GM13977 (cell line): ENCODE results near the gene NFIC.

Experiments used
- DNase-seq: peaks from one replicate; pipeline ENCODE4 v3.0.0; 2012; ENCODE audit warnings: low spot score
- in situ Hi-C: fragments of 300-500 bp; cut with MboI; formaldehyde crosslinking; loops from one replicate; pipeline ENCODE4 v1.12.0; 2022; ENCODE audit warnings: low sequenced_read_pairs, low pct_unique_long_range_greater_than_20kb, mixed read lengths, inconsistent platforms; ENCODE audit not compliant: unreplicated experiment
- TF ChIP-seq, protein P1 (sequence below): IDR thresholded peaks from 2 replicates; pipeline ENCODE4 v1.5.1; 2012; ENCODE audit warnings: mild to moderate bottlenecking, control low read depth; ENCODE audit not compliant: insufficient read depth; ENCODE audit errors: extremely low read depth, missing control alignments

The NFIC gene

DNA sequence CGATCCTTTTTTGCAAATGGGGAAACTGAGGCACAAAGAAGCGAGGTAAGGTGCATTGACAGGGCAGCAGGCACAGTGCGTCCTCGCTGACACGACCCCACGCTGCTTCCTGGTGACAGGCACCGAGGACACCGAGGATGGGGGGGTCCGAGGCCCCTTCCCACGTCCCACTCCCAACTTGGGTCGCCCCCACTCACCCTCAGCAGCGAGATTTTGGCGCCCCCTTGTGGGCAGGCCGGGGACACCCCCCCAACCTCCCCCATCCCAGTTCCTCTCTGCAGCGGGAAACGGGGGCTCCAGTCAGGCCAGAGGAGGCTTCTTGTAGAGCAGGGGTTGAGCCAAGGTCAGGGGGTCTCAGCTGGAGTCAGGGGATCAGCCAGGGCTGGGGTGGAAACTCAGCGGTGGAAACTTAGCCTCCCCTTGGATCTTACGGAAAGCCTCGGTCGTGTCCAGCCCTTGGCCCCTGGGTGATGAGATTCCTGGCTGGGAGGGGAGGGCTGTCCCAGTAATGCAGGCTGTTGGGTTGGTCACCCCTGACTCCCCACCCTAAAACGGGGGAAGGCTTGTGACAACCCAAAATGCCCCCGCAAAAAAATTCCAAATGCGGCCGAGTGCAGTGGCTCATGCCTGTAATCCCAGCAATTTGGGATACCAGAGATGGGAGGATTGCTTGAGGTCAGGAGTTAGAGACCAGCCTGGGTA, 105.7 kb downstream of the NFIC start:
- TF ChIP-seq, protein P1, sequence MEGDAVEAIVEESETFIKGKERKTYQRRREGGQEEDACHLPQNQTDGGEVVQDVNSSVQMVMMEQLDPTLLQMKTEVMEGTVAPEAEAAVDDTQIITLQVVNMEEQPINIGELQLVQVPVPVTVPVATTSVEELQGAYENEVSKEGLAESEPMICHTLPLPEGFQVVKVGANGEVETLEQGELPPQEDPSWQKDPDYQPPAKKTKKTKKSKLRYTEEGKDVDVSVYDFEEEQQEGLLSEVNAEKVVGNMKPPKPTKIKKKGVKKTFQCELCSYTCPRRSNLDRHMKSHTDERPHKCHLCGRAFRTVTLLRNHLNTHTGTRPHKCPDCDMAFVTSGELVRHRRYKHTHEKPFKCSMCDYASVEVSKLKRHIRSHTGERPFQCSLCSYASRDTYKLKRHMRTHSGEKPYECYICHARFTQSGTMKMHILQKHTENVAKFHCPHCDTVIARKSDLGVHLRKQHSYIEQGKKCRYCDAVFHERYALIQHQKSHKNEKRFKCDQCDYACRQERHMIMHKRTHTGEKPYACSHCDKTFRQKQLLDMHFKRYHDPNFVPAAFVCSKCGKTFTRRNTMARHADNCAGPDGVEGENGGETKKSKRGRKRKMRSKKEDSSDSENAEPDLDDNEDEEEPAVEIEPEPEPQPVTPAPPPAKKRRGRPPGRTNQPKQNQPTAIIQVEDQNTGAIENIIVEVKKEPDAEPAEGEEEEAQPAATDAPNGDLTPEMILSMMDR, result peak; percentile 72
- in situ Hi-C loops, result no loop called here
- DNase-seq, result peak; percentile 62

DNA sequence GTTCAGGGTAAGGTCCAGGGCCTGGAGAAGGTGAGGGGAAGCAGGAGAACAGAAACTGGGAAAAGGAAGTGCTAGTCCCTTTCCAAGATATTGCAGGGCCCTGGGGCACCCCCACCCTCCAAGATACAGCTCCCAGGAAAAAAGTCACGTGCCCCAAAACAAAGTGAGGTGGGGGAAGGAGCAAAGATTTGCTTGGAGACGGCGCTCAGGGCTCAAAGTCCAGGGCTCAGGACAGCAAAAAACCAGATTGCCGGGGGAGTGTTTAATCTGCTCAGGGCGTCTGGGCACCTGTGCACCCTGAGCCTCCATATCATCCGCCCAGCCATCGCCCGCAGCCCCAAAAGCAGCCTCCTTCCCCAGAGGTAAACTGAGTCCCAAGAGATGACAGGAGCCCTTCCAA, 107.6 kb downstream of the NFIC start:
- TF ChIP-seq, protein P1, result no peak
- no peak for DNase-seq
- in situ Hi-C loops, result no loop called here

DNA sequence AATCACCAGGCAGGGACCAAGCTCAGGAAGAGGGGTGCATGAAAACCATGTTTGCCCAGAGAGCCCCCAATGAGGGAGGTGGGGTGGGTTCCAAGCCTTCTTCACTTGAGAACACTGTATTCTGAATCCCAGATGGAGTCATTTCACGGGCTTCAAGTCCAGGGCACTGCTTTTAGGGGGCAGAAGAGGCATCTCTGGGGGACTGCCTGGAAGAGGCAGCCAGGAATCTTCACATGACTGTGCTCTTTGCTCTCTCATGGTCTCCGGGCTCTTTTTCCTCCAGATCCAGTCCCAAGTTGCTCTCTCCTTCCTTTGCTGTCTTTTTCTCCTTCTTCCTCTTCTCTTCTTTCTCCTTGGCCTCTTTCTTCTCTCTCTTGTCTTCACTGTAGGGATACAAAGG, 108.2 kb downstream of the NFIC start:
- DNase-seq, result no peak
- in situ Hi-C loops, result loop anchor here (25.0 kb wide), 1 partner anchor 512 kb away; no protein-coding TSS in a partner anchor
- TF ChIP-seq, protein P1, result no peak

DNA sequence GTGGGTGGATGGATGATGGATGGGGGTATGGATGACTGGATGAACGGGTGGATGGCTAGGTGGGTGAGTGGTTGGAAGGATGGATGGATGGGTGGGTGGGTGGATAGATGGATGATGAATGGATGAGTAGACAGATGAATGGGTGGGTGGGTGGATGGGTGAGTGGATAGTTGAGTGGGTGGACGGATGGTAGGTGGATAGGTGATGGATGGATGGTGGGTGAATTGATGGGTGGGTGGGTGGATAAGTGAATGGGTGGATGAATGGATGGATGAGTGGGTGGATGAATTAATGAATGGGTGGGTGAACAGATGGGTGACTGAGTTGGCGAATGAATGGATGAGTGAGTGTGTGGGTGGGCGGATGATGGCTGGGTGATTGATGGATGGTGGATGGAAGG, 109.1 kb downstream of the NFIC start:
- in situ Hi-C loops, result loop anchor here (25.0 kb wide), 1 partner anchor 513 kb away; no protein-coding TSS in a partner anchor
- TF ChIP-seq, protein P1, result no peak
- DNase-seq, result no peak

DNA sequence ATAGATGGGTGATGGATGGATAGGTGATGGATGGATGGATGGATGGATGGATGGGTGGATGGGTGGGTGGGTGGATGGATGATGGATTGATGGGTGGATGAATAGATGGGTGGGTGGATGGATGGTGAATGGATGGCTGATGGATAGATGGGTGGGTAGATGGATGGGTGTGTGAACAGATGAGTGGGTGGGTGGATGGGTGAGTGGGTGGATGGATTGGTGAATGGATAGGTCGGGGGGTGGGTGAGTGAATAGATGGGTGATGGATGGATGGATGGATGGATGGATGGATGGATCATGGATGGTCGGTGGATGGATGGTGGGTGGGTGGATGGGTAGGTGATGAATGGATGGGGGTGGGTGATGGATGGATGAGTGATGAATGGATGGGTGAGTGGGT, 110.4 kb downstream of the NFIC start:
- TF ChIP-seq, protein P1, result no peak
- DNase-seq, result no peak
- in situ Hi-C loops, result loop anchor here (25.0 kb wide), 1 partner anchor 515 kb away; no protein-coding TSS in a partner anchor

DNA sequence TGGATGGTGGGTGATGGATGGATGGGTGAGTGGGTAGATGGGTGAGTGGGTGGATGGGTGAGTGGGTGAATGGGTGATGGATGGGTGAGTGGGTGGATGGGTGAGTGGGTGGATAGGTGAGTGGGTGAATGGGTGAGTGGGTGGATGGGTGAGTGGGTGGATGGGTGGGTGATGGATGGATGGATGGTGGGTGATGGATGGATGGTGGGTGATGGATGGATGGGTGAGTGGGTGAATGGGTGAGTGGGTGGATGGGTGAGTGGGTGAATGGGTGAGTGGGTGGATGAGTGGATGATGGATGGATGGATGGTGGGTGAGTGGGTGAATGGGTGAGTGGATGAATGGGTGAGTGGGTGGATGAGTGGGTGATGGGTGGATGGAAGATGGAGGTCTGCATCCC, 111.1 kb downstream of the NFIC start:
- no peak for DNase-seq
- TF ChIP-seq, protein P1, result no peak
- in situ Hi-C loops, result loop anchor here (25.0 kb wide), 1 partner anchor 515 kb away; no protein-coding TSS in a partner anchor
